SH-SY5Y (cell line): ENCODE measurements around the gene DNAI2.

Experiments
- GATA2 ChIP-seq: IDR thresholded peaks from 2 replicates; pipeline ENCODE4 v1.6.1; 2011; ENCODE audit warnings: mild to moderate bottlenecking, low read depth, low read length
- GATA3 ChIP-seq: IDR thresholded peaks from 2 replicates; pipeline ENCODE4 v1.6.1; 2011; ENCODE audit warnings: low read depth, mild to moderate bottlenecking, low read length, moderate library complexity

DNA sequence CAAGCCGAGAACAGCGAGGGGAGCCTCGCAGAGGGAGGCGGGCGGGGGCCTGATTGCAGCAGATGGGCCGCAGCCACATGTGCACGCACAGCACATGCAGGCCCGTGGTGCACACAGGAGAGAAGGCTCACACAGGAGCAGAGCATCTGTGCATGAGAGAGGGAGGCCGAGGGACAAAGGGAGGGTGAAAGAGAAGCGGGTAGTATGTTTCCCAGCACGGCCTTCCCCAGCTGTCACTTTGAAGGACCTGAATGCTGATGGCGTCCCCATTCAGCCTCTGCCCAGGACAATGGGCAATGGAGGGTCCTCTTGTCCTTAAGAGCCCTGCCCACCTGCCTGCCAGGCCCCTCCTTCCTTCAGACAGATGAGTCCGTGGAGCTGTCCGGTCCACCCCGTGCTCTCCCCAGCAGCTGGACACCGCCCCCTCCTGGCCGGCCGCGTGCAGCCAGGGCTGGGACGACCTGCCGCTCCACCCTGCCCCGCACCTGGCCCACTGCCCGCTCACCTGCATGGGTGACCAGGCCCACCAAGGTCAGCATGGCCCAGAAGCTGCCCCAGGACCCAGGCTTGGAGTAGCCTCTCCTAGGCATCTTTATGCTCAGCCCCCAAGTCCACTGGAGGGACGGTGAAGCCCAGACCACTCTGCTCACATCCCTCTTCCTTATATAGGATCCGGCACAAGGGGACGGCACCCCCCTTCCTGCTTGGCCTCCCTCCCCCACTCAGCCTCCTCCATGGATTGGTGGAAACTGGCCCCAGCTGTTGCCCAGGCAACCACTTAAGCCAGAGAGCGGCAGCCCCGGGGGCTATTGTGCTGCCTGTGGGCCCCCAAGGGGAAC lies 87.4 kb downstream of the DNAI2 start, which contains the start of gene BTBD17:
- TF ChIP-seq GATA2 = no peak
- no peak for TF ChIP-seq GATA3
